ENCODE measurements around the gene PFDN6. TPM values are rescaled to one million over a fixed set of nuclear protein-coding genes. Genes with fewer than 3 reads are reported as not detected.

PFDN6 gene
- total and polyA plus RNA-seq, 2 of the 13 experiments (the other 11 are each of a cell fraction or from before 2014, with no cell fraction given): 75.5 to 87.0 TPM

DNA sequence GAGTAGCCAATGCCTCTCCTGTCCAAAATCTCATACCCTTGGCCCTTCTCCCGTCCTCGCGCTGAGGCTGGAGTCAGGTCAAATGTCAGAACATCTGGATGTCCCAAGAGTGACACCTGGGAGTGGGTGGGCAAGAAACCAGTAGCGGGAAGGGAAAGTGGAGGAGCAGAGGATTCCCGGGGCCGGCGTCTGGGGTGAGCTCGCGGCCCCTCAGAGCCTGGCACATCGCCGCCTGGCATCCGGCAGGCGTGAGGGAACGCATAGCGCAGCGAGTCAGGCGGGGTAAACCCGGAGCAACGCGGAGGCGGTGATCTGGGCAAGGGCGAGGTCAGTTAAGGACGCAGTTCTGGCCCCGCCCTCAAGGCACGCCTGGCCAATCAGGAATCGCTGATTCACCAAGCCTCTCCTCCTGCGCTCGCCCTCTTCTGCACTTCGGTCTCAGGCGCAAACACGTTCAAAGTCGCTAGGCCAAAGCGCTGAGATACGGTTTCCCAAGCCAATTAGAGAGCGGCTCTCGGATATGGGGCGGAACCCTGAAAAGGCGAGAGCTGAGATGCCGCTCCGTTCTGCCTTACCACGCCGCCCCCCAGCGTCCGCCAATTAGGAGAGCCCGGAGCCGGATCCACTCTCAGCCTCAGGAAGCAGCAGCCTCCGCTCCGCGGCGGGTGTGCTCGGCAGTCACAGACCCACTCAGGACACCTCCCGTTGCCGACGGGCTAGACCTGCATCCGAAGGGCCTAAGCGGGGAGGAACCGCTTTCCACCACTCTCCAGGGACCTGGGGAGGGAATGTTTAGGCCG lies 40.3 kb upstream of the PFDN6 start (continued):
- TF ChIP-seq, protein P1, sequence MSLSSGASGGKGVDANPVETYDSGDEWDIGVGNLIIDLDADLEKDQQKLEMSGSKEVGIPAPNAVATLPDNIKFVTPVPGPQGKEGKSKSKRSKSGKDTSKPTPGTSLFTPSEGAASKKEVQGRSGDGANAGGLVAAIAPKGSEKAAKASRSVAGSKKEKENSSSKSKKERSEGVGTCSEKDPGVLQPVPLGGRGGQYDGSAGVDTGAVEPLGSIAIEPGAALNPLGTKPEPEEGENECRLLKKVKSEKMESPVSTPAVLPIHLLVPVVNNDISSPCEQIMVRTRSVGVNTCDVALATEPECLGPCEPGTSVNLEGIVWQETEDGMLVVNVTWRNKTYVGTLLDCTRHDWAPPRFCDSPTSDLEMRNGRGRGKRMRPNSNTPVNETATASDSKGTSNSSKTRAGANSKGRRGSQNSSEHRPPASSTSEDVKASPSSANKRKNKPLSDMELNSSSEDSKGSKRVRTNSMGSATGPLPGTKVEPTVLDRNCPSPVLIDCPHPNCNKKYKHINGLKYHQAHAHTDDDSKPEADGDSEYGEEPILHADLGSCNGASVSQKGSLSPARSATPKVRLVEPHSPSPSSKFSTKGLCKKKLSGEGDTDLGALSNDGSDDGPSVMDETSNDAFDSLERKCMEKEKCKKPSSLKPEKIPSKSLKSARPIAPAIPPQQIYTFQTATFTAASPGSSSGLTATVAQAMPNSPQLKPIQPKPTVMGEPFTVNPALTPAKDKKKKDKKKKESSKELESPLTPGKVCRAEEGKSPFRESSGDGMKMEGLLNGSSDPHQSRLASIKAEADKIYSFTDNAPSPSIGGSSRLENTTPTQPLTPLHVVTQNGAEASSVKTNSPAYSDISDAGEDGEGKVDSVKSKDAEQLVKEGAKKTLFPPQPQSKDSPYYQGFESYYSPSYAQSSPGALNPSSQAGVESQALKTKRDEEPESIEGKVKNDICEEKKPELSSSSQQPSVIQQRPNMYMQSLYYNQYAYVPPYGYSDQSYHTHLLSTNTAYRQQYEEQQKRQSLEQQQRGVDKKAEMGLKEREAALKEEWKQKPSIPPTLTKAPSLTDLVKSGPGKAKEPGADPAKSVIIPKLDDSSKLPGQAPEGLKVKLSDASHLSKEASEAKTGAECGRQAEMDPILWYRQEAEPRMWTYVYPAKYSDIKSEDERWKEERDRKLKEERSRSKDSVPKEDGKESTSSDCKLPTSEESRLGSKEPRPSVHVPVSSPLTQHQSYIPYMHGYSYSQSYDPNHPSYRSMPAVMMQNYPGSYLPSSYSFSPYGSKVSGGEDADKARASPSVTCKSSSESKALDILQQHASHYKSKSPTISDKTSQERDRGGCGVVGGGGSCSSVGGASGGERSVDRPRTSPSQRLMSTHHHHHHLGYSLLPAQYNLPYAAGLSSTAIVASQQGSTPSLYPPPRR (CRISPR knock-in tag; IDR thresholded peaks at IDR 0.05; ENCODE audit: borderline replicate concordance): peak; percentile 45
- TF ChIP-seq, protein P2, sequence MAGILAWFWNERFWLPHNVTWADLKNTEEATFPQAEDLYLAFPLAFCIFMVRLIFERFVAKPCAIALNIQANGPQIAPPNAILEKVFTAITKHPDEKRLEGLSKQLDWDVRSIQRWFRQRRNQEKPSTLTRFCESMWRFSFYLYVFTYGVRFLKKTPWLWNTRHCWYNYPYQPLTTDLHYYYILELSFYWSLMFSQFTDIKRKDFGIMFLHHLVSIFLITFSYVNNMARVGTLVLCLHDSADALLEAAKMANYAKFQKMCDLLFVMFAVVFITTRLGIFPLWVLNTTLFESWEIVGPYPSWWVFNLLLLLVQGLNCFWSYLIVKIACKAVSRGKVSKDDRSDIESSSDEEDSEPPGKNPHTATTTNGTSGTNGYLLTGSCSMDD (CRISPR knock-in tag; IDR thresholded peaks at IDR 0.05): no peak
- peak; percentile 74 for TF ChIP-seq CREB1 (IDR thresholded peaks at IDR 0.05)
- TF ChIP-seq CREB1 (CRISPR knock-in tag; IDR thresholded peaks at IDR 0.05): peak; percentile 67
- TF ChIP-seq ZNF3 (CRISPR knock-in tag; IDR thresholded peaks at IDR 0.05): no peak
- peak; percentile 38; the same call in 1 of the 2 replicates for TF ChIP-seq FOXA3 (CRISPR knock-in tag; IDR thresholded peaks at IDR 0.05)
- no peak for TF ChIP-seq LCORL (IDR thresholded peaks at IDR 0.05)
- TF ChIP-seq LCORL (CRISPR knock-in tag; IDR thresholded peaks at IDR 0.05): peak; percentile 94
- TF ChIP-seq, protein P3, sequence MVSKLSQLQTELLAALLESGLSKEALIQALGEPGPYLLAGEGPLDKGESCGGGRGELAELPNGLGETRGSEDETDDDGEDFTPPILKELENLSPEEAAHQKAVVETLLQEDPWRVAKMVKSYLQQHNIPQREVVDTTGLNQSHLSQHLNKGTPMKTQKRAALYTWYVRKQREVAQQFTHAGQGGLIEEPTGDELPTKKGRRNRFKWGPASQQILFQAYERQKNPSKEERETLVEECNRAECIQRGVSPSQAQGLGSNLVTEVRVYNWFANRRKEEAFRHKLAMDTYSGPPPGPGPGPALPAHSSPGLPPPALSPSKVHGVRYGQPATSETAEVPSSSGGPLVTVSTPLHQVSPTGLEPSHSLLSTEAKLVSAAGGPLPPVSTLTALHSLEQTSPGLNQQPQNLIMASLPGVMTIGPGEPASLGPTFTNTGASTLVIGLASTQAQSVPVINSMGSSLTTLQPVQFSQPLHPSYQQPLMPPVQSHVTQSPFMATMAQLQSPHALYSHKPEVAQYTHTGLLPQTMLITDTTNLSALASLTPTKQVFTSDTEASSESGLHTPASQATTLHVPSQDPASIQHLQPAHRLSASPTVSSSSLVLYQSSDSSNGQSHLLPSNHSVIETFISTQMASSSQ (IDR thresholded peaks at IDR 0.05; ENCODE audit: low read depth): 0 out of 2 replicates have a peak, but pooled peaks have one; percentile 38
- TF ChIP-seq, protein P3 (CRISPR knock-in tag; IDR thresholded peaks at IDR 0.05; ENCODE audit: borderline replicate concordance): peak; percentile 39
- TF ChIP-seq, protein P4, sequence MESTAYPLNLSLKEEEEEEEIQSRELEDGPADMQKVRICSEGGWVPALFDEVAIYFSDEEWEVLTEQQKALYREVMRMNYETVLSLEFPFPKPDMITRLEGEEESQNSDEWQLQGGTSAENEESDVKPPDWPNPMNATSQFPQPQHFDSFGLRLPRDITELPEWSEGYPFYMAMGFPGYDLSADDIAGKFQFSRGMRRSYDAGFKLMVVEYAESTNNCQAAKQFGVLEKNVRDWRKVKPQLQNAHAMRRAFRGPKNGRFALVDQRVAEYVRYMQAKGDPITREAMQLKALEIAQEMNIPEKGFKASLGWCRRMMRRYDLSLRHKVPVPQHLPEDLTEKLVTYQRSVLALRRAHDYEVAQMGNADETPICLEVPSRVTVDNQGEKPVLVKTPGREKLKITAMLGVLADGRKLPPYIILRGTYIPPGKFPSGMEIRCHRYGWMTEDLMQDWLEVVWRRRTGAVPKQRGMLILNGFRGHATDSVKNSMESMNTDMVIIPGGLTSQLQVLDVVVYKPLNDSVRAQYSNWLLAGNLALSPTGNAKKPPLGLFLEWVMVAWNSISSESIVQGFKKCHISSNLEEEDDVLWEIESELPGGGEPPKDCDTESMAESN (CRISPR knock-in tag; conservative IDR thresholded peaks at IDR 0.05): peak; percentile 39; the same call in 1 of the 2 replicates
- peak; percentile 80 for TF ChIP-seq FOSL2 (CRISPR knock-in tag; IDR thresholded peaks at IDR 0.05)
- TF ChIP-seq, protein P5, sequence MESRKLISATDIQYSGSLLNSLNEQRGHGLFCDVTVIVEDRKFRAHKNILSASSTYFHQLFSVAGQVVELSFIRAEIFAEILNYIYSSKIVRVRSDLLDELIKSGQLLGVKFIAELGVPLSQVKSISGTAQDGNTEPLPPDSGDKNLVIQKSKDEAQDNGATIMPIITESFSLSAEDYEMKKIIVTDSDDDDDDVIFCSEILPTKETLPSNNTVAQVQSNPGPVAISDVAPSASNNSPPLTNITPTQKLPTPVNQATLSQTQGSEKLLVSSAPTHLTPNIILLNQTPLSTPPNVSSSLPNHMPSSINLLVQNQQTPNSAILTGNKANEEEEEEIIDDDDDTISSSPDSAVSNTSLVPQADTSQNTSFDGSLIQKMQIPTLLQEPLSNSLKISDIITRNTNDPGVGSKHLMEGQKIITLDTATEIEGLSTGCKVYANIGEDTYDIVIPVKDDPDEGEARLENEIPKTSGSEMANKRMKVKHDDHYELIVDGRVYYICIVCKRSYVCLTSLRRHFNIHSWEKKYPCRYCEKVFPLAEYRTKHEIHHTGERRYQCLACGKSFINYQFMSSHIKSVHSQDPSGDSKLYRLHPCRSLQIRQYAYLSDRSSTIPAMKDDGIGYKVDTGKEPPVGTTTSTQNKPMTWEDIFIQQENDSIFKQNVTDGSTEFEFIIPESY (CRISPR knock-in tag; IDR thresholded peaks at IDR 0.05): no peak
